ENCODE results near the gene NSUN4.

NSUN4 gene

DNA sequence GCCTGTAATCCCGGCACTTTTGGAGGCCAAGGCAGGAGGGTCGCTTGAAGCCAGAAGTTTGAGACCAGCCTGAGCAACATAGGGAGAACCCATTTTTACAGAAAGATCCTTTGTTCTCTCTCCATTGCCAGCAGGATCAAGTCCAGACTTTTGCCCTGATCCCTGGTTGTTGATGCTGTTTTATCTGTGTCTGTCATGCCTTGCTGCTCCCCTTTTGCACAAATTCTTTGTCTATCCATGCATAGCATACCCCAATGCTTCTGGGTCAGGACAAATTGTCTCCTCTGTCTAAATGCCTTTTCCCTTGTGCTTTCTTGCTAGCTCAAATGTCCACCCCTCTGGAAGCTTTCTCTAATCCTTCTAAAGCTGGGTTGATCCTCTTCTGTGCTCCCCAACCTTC, 28.2 kb downstream of the NSUN4 start:
- DNase-seq: no peak

DNA sequence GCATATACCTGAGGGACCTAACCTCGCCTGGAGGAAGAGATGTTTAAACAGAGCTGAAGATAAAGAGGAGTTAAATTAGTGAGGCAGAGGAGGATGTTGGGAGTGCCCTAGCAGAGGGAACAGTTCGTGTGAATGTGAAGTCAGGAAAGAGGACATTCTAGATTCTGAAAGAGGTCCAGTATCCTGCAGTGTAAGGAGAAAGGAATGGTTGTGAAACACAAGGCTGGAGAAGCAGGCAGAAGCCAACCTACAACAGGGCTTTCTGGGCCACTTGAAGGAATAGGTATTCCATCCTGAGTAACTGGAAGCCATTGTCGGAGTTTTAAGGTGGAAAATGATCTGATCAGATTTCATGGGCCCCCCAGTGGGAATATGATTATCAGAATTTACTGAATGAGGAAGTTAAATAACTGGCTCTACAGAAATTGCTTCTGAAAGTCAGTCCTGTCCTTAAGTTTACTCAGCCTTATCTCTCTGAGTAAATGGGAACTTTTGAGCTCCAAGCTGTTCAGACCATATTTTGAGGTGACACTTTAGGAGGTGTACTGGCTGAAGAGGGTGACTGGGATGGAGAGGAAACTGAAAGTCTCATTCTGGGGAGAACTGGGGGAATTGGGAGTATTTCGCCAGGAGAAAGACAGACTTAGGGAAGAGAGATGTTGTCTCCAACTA, 29.1 kb downstream of the NSUN4 start:
- DNase-seq: no peak

DNA sequence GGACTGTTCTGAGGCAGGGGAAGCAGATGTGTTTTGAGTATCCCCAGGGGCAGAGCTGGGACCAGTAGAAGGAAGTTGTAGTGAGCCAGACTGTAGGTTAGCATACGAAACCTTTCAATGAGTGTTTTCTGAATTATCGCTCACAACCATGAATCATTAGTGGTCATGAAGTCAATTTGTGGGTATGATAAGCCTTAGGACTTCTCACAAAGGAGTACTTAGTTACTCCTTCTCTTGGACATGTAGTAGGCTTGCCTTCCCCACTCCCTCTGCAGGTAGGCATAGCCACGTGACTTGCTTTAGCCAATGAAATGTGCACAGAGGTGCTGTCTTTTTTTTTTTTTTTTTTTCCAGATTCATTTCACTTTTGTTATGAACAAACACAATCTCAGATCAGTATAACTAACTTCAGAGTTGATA, 29.6 kb downstream of the NSUN4 start:
- DNase-seq: no peak

DNA sequence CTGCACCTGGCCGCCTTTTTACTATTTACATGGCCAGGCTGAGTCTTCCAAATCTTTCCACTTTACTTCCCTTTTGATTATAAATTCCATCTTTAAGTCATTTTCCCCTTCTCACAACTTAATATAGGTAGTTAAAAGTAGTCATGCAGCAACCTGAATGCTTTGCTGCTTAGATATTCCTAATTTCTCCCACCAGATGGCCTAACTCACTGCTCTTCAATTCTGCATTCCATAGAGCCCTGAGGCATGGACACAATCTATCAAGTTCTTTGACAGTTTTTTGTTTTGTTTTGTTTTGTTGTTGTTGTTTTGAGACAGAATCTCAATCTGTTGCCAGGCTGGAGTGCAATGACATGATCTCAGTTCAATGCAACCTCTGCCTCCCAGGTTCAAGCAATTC, 31.8 kb downstream of the NSUN4 start:
- DNase-seq: no peak

DNA sequence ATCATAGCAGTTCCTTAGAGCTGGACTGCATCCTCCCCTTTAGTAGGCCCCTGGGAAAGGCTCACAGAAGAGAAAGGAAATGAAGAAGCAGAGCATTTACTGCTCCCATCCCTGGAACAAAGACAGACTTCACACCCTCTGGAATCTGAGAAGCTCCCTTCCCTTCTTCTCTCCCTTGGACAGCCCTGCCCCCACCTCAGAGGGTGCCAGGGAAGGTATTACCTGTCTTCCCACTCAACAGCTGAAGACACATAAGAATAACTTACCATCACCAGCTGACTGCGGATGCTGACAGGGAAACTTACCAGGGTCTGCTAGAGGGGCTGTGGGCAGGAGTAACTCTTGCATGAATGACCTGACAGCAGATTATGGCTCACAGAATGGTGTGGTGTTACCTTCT, 39.4 kb downstream of the NSUN4 start:
- no peak for DNase-seq

DNA sequence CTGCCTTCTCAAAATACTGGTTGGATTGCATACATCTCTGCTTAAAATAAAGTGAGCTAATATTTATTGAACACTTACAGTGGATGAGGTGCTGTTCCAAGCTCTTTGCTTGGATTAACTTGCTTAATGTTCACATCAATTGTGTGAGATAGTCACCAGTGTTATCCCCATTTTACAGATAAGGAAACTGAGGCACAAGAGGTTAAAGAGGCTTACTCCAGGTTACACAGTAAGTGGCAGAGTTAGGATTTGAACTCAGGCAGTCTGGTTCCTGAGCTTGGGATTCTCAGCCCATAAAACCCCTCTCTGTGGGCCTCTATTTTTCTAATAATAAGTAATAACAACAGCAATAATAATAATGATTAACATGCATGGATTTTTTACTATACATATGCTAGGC, 39.9 kb downstream of the NSUN4 start:
- DNase-seq: no peak

DNA sequence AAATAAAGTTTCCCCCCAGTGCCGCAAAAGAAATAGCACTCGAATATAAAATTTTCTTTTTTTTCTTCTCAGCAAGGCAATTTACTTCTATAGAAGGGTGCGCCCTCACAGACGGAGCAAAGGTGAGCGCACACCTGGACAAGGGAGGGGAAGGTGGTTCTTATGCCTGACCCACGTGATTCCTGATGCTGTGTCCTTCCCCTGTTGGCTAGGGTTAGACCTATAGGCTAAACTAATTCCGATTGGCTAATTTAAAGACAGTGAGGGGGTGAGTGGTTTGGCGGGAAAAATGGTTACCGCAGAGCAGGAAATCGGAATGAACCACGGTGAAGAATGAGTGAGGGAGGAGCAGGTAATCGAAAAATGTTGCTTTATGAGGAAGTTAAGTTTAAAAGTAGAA, 52.9 kb downstream of the NSUN4 start:
- no peak for DNase-seq

DNA sequence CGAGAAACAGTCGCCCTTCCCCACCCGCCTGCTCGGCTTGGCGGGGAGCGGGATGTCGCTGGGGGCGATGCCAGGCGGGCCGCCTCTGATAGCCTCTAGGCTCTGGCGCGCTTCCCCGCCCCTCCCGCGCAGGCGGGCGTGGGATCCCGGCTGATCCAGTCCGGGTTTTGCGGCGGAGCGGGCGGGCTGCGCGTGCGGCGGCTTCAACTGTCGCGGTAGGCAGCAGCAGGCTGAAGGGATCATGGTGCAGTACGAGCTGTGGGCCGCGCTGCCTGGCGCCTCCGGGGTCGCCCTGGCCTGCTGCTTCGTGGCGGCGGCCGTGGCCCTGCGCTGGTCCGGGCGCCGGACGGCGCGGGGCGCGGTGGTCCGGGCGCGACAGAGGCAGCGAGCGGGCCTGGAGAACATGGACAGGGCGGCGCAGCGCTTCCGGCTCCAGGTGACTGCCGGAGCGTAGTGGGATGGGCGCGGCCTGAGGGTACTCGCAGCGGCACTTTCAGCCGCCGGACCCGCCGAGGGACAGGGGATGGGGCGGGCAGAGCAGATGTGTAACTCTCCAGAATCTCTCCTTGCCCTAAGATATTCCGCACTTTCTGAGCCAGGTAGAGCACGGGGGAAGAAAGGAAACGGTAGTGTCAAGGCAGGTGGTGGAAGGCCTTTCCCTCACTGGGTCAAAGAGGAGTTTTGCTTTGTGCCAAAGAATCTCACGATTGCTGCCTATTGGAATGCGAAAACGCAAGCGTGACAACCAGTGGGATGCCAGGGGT, 53.7 kb downstream of the NSUN4 start, which contains the start of gene FAAH:
Gene FAAH (plus strand): TSS at position 210 of the 764 bp plus-strand sequence. CDS start 32 bp downstream, at position 242.
- DNase-seq: peak; percentile 55 to 81

DNA sequence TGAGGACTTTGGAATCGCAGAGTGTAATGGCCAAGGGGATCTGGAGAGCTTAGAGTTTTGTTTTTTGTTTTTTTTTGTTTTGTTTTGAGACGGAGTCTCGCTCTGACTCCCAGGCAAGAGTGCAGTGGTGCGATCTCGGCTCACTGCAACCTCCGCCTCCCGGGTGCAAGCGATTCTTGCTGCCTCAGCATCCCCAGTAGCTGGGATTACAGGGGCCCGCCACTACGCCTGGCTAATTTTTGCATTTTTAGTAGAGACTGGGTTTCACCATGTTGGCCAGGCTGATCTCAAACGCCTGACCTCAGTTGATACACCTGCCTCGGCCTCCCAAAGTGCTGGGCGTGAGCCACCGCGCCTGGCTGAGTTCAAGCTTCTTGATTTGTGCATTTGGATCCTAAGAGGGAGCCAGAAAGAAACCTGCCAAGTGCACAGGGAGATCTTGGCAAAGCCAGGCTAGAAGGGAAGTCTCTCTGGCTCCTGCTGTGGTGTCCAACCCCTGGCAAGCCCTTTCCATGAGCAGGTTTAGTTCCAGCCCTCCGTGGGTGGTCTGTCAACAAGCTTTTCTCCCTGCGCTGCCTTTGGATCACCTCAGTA, 54.4 kb downstream of the NSUN4 start:
- DNase-seq: peak in 1 of 2 donors; percentile 62

DNA sequence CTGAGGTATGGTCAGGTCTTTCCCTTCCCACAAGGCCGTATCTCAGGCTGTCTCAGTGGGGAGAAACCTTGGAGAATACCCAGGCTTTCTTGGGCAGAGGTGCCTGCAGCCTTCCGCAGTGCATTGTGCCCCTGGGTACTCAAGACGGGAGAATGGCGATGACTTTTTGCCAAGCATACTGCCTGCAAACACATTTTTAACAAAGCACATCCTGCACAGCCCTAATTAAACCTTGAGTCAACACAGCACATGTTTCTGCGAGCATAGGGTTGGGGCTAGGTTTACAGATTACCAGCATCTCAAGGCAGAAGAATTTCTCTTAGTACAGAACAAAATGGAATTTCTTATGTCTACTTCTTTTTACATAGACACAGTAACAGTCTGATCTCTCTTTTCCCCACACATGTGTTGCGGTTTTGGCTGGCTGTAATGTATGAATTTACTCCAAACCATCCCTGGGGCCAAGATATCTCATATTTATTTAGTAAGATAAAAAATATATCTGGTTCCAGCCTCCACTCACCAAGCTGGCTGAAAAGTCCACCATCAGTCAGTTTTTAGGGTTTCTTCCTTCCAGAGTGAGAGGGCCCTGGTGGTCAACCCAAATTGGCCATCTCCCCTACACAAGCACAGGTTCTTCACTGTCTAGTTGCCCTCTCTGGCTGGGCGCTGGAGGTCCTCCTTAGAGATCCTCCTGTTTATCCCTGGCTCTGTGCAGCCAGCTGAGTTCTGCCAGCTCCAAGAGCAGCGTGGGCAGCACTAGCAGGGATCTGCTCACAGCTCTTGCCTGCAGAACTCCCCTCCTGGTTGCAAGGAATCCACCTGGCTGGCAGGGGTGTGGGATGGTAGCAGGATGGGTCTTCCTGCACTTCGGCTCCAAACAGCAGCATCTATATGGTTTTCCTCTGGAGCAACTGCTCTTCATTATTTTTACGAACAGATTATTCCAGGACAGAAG, 56.1 kb downstream of the NSUN4 start:
- DNase-seq: peak in 1 of 2 donors; percentile 23

DNA sequence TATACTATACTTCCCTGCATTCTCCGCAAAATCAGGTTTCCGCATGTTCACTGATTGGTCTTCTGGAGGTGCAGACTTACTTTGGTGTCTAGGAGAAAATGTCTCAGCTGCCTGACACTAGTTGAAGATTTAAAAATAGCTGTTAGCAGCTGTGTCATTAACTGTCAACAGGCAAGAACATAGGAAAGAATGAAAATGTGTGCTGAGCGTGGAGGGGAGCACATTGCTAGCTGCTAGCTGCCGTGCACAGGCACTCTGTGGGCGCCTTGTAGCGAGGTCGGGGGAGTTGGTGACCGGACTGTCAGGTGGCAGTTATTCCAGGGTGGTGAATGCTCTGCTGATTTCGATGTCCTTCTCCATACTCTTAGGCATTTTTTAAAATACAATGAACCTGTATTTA, 58.7 kb downstream of the NSUN4 start:
- no peak for DNase-seq

DNA sequence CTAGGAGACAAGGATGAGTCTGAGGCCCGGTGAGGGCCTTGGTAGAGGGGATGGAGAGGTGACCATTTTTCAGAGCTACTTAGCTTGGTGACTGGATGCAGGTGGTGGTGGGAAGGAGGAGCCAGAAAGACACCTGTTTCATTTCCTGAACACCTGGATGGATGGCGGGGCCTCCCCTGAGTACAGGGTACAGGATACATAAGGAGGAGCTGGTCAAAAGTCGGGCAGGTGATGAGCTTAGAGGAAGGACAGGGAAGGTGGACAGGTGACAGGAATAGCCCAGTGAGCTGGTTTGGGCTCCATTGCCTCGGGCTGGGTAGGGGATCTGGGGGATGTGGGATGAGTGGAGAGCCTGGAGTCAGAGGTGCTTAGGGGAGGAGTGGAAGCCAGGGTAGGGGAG, 59.8 kb downstream of the NSUN4 start:
- no peak for DNase-seq

DNA sequence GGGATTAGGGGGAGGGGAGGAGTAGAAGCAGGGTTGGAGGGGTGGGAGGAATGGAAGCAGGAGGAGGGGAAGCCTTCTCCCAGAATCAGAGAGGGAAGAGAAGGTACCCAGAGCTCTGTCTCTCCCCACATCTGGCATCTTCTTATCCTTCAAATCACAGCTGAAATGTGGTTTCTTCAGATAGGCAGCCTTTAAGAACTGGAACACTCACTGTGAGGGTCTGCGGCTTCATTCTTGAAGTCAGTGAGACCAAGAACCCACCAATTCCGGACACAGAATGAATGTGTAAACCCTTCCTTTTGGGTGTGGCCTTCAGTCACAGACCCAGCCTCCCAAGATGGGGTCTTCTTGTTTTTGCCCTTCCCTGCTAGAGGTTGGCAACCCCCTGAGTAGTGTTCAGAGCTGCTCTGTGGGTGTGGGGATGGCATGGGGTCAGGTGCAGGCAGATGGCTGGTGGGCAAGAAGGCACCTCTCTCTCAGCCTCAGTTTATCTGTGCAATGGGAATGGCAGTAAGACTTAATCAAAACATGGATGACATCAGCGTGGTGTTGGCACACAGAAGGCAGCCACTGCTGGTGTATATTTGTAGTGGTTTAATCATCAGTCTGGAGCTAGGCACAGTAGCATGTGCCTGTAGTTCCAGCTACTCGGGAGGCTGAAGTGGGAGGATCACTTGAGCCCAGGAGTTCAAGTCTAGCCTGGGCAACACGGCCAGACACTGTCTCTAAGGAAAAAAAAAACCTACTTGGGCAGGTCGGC, 60.7 kb downstream of the NSUN4 start:
- no peak for DNase-seq

DNA sequence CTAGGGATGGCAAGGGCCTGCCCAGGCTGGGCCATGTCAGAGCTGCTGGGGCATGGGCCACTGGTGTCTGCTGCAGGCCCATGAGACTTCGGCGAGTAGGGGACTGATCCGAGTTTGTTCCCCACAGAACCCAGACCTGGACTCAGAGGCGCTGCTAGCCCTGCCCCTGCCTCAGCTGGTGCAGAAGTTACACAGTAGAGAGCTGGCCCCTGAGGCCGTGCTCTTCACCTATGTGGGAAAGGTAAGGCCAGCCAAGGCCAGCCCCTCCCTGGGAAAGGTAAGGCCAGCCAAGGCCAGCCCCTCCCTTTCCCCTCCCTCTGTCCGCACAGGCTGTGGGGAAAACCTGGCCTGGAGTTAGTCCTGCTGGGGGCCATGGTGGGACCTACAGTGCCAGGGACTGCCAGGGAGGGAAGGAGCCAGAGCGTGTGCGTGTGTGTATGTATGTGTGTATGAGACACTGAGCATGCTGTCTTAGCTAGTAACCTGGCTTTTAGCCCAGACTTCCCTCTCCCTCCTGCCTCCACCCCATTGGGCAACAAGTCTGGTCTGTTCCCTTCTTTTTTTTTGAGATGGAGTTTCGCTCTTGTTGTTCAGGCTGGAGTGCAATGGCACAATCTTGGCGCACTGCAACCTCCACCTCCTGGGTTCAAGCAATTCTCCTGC, 61.5 kb downstream of the NSUN4 start:
- DNase-seq: peak; percentile 88 to 96

DNA sequence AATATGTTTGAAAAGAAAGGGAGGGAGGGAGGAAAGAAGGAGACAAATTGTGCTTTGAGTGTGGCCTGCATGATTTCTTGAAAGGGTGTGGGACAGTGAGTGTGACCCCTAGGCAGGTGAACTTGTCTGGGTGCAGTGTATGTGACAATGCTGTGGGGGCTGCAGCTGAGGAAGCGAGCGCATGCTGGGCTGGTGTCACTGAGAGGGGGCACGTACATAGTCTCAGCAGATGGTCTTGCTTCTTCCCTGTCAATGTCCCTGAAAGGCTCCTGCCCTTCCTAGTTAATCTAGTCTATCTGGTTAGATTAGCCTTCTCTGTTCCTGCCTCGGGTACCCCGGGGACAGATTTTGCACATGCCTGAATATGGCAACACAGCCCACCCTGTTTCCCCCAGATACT, 63.3 kb downstream of the NSUN4 start:
- DNase-seq: no peak

DNA sequence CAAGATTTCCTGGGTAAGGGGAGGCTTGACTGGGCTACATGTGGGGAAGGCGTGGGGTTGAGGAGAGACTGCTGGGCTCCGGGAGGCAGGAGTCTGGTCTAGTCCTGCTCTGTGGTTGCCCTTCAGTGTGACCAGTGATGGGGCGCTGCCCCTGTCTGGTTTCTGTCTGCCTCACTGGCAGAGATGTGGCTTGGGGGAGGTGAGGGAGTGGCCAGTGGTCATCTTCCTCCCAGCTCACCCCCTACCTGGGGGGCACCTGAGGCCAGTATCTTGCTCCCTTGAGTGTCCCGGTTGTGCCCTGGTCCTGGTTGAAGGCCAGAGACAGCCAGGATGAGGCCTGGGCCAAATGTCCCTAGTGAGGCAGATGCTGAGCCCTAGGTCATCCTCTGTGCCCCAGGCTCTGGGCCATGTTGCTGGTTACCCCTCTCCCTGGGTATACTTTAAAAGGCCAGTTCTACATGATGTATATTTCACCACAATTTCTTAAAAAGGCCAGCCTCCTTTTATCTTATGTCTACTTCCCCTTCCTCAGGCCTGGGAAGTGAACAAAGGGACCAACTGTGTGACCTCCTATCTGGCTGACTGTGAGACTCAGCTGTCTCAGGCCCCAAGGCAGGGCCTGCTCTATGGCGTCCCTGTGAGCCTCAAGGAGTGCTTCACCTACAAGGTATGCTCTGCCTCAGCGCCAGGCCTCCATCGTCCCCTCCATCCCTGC, 64.0 kb downstream of the NSUN4 start:
- no peak for DNase-seq

DNA sequence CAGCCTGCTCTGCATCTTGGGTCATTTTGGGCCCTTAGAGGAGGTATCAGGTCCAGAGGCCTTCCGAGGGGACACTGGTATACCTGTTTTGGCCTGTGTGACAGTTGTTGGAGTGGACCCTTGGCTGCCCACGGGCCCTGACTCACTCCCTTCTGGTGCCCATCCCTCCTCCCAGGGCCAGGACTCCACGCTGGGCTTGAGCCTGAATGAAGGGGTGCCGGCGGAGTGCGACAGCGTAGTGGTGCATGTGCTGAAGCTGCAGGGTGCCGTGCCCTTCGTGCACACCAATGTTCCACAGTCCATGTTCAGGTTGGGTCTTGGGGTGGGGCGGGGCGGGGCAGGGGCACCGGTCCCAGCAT, 64.6 kb downstream of the NSUN4 start:
- DNase-seq: no peak

DNA sequence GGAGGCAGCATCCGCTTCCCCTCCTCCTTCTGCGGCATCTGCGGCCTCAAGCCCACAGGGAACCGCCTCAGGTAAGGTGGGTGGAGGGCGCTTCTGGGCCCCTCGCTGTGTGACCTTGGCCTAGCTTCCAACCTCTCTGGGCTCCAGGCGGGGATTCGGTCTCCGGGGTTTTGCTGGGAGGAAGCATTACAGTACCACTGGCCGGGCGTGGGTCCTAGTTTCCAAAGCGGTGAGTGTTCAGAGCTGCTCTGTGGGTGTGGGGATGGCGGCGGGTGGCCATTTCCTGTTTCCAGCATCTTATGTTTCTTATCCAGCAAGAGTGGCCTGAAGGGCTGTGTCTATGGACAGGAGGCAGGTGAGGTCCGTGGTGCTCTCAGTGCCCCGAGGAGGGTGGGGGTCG, 65.1 kb downstream of the NSUN4 start:
- DNase-seq: no peak

DNA sequence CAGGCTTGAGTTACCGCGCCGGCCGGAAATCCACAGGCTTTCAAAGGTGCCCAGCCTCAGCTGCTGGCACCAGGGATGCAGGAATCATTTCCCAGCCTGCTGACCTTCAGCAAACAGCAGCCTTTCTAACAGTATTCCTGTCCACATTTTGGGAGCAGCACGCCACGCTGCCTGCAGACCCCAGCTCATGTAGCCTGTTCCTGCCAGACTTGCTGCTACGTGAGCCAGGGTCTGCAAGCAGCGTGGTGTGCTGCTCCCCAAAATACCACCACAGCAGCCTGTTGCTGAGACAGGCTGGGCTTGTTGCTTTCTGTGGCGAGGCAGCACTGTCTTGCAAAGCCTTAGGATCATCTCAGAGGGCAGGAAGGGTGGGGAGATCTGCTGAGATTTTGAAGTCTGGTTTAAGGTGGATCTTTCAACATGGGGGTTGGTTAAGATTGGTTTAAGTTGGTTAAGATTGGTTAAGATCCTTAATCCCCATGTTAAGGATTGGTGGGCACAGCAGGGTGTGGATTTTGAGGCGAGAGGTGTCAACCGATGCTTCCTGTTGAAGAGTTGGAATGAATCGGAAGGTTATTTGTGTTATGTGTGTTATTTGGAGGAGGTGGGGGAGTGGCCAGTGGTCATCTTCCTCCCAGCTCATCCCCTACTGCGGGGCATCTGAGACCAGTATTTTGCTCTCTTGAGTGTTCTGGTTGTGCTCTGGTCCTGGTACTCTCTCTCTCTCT, 66.4 kb downstream of the NSUN4 start:
- no peak for DNase-seq

DNA sequence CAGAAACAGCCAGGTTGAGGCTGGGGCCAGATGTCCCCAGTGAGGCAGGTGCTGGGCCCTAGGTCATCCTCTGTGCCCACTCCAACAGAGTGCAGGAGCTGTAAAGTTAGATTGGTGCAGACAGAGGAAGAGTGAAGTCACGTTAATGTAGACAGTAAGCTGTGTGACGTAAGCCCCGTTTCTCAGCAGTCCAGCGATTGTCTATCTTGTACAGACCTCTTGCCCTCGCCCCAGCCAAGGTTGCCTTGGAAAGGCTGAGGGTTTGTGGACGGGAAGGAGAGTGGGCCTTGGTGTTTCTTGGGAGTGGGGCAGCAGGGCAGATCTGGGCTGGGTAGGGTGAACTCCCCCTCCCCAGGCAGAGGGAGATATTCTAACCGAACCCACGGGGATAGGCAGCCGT, 67.0 kb downstream of the NSUN4 start:
- DNase-seq: no peak
